HG03139 (cell line): ENCODE results near the gene CX3CL1.
"Not testable (repeated sequence)": the region's sequence is repeated elsewhere in the genome, so short reads cannot be mapped to it uniquely, and the experiment has no call there.

Source experiments
- ATAC-seq: cut with Tn5 transposase; IDR thresholded peaks from one replicate; pipeline ENCODE4 v1.9.1; 2021; ENCODE audit not compliant: unreplicated experiment

CX3CL1 gene

GRCh38 chr16:57356547-57356946 is 15.7 kb upstream of the CX3CL1 start:
- no peak for ATAC-seq

- ATAC-seq, result peak; percentile 44
Measured at GRCh38 chr16:57357330-57358085, 14.8 kb upstream of the CX3CL1 start.

GRCh38 chr16:57358086-57358420 is 14.2 kb upstream of the CX3CL1 start:
- ATAC-seq, result no peak

GRCh38 chr16:57358527-57359095 is 13.7 kb upstream of the CX3CL1 start, which contains the start of gene CCL22:
TSS of gene CCL22 (plus strand) at chr16:57358783. CDS start at chr16:57358817, 34 bp downstream.
- ATAC-seq, result no peak

- ATAC-seq, result no peak
Measured at GRCh38 chr16:57360321-57360935, 11.9 kb upstream of the CX3CL1 start.

GRCh38 chr16:57361404-57361803 is 10.9 kb upstream of the CX3CL1 start:
- ATAC-seq, result no peak

DNA sequence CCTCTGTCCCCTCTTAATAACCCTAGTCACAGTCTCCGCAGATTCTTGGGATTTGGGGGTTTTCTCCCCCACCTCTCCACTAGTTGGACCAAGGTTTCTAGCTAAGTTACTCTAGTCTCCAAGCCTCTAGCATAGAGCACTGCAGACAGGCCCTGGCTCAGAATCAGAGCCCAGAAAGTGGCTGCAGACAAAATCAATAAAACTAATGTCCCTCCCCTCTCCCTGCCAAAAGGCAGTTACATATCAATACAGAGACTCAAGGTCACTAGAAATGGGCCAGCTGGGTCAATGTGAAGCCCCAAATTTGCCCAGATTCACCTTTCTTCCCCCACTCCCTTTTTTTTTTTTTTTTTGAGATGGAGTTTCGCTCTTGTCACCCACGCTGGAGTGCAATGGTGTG is 8.1 kb upstream of the CX3CL1 start:
- no peak for ATAC-seq

DNA sequence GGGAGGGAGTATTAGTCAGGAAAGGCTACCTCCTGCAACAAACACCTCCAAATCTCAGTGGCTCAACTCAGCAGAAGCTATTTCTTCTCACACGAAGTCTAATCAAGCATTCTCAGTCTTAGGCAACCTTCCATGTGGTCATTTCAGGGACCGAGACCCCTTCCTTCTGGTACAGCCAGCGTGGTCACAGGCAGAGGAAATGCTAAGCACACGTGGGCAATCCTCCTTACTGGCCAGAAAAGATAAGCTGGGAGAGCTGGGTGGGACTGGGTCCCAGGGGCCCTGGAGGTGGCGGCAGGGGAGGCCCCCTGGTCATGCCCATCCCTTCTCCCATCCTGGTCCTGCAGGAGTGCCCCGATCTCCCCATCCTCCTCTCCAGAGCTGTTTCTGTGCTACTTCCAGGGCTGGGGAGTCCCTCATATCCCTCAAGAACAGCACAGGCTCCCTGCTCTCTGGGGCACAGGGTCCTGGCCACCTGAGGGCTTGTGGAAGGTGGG is 5.7 kb upstream of the CX3CL1 start:
- no peak for ATAC-seq

- no peak for ATAC-seq
Measured at GRCh38 chr16:57367116-57367752, 5.1 kb upstream of the CX3CL1 start.

- no peak for ATAC-seq
Measured at GRCh38 chr16:57371494-57372371, 557 bp upstream of the CX3CL1 start.

GRCh38 chr16:57373117-57373947 is 1.0 kb downstream of the CX3CL1 start:
- no peak for ATAC-seq

DNA sequence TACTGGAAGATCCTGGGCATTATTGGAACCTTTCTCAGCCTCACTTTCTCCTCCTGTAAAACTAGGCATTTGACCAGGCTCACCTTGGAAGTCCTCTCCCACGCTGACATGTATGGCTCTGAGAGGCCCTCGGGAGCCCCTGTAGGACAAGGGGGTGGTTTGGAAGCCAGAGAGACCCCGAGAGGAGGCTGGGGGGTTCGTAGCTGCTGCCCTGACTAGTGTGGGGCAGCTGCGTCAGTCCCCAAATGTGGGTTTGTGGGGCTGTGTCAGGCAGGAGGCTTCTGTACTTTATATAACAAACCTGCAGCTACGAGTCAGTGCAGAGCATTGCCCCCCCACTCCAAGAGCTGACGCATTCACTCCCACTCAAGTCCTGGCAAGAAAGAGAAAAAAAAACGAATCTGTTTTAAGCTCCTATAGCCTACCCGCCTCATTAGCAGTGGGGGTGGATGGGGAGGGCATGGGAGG is 1.8 kb downstream of the CX3CL1 start:
- ATAC-seq, result no peak

- ATAC-seq, result not testable (repeated sequence)
Measured at GRCh38 chr16:57374925-57375465, 2.7 kb downstream of the CX3CL1 start.

- no peak for ATAC-seq
Measured at GRCh38 chr16:57376313-57376818, 4.1 kb downstream of the CX3CL1 start.

GRCh38 chr16:57377080-57377841 is 5.0 kb downstream of the CX3CL1 start:
- peak; percentile 62 for ATAC-seq

- ATAC-seq, result no peak
Measured at GRCh38 chr16:57379579-57379978, 7.3 kb downstream of the CX3CL1 start.

- ATAC-seq, result no peak
Measured at GRCh38 chr16:57380671-57381462, 8.6 kb downstream of the CX3CL1 start.
